Measurements from ENCODE around the gene BCL11A. TPM values are rescaled to one million over a fixed set of nuclear protein-coding genes. Genes with fewer than 3 reads are reported as not detected.

The BCL11A gene
- total and polyA plus RNA-seq, 2 of the 13 experiments (the other 11 are each of a cell fraction or from before 2014, with no cell fraction given) = not detected

- TF ChIP-seq, protein P1, sequence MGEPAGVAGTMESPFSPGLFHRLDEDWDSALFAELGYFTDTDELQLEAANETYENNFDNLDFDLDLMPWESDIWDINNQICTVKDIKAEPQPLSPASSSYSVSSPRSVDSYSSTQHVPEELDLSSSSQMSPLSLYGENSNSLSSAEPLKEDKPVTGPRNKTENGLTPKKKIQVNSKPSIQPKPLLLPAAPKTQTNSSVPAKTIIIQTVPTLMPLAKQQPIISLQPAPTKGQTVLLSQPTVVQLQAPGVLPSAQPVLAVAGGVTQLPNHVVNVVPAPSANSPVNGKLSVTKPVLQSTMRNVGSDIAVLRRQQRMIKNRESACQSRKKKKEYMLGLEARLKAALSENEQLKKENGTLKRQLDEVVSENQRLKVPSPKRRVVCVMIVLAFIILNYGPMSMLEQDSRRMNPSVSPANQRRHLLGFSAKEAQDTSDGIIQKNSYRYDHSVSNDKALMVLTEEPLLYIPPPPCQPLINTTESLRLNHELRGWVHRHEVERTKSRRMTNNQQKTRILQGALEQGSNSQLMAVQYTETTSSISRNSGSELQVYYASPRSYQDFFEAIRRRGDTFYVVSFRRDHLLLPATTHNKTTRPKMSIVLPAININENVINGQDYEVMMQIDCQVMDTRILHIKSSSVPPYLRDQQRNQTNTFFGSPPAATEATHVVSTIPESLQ (CRISPR knock-in tag; conservative IDR thresholded peaks at IDR 0.05) = no peak
- TF ChIP-seq ZNF780A (CRISPR knock-in tag; IDR thresholded peaks at IDR 0.05) = no peak
These were observed 16.7 kb downstream of the BCL11A start (continued) for GRCh38 chr2:60536746-60537145.

- H3K9ac ChIP-seq (ENCODE audit: insufficient read depth, low read depth, low read length) = no peak overlapping the region
- no peaks in the 10 kb centered on the region for H3K36me3 ChIP-seq (replicated peaks in 1 of 2; ENCODE audit: control insufficient read depth in 1 of 2, insufficient read depth in 2 of 2, low read length in 2 of 2)
- peaks cover 11% of the 10 kb centered on the region for H3K4me1 ChIP-seq (ENCODE audit: insufficient read depth, low read length)
- no peak overlapping the region for H2AFZ ChIP-seq (ENCODE audit: low read length)
- no peak overlapping the region for H3K4me3 ChIP-seq (replicated peaks in 1 of 3; ENCODE audit: insufficient read depth in 1 of 3, low read depth in 2 of 3, low read length in 3 of 3)
- WGBS (ENCODE audit: low lambda C conversion rate) = 39% methylated on average over 11 of the region's 11 CpGs
- intact Hi-C loops (cut with micrococcal nuclease; ENCODE audit: unreplicated experiment) (no loop called here), in situ Hi-C loops (cut with HindIII; ENCODE audit: extremely low pct_ligation_motif_present, low pct_unique_long_range_greater_than_20kb) (no loop called here)
- CTCF ChIA-PET (ENCODE audit: low intra/inter-chr PET ratio, low total read pairs) = no interaction called here
- DNase-seq (ENCODE audit: low spot score) (no peak), FAIRE-seq (no peak), ATAC-seq (no peak)
- H3K4me2 ChIP-seq (ENCODE audit: low read depth, low read length) = no peak overlapping the region
- no TSS peak for BruUV-seq (replicated peaks)
- no peak overlapping the region for H3K27ac ChIP-seq (ENCODE audit: extremely low read length, insufficient read depth, low read length)
- H4K20me1 ChIP-seq (ENCODE audit: insufficient read depth, low read length) = no peaks in the 10 kb centered on the region
- no peaks in the 10 kb centered on the region for H3K79me2 ChIP-seq (ENCODE audit: insufficient read depth, low read length)
- H3K27me3 ChIP-seq (ENCODE audit: control insufficient read depth in 1 of 2, insufficient read depth in 2 of 2, low read length in 2 of 2) = peaks cover 0 to 50% of the 10 kb centered on the region in 2 experiments; a peak in 4 of 5 replicates
- TF ChIP-seq, protein P2, sequence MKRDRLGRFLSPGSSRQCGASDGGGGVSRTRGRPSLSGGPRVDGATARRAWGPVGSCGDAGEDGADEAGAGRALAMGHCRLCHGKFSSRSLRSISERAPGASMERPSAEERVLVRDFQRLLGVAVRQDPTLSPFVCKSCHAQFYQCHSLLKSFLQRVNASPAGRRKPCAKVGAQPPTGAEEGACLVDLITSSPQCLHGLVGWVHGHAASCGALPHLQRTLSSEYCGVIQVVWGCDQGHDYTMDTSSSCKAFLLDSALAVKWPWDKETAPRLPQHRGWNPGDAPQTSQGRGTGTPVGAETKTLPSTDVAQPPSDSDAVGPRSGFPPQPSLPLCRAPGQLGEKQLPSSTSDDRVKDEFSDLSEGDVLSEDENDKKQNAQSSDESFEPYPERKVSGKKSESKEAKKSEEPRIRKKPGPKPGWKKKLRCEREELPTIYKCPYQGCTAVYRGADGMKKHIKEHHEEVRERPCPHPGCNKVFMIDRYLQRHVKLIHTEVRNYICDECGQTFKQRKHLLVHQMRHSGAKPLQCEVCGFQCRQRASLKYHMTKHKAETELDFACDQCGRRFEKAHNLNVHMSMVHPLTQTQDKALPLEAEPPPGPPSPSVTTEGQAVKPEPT (CRISPR knock-in tag; IDR thresholded peaks at IDR 0.05; ENCODE audit: low read depth) = no peak
- TF ChIP-seq TSC22D2 (CRISPR knock-in tag; IDR thresholded peaks at IDR 0.05; ENCODE audit: borderline replicate concordance) (no peak), ZSCAN29 (CRISPR knock-in tag; conservative IDR thresholded peaks at IDR 0.05) (no peak), ZNF331 (CRISPR knock-in tag; IDR thresholded peaks at IDR 0.05) (no peak), HOXA9 (CRISPR knock-in tag; IDR thresholded peaks at IDR 0.05; ENCODE audit: borderline replicate concordance) (no peak), REL (CRISPR knock-in tag; conservative IDR thresholded peaks at IDR 0.05) (no peak), ZNF432 (CRISPR knock-in tag; IDR thresholded peaks at IDR 0.05; ENCODE audit: borderline replicate concordance) (no peak), NFRKB (IDR thresholded peaks at IDR 0.05) (no peak), HBP1 (CRISPR knock-in tag; IDR thresholded peaks at IDR 0.05; ENCODE audit: low read depth) (no peak), NFYC (CRISPR knock-in tag; IDR thresholded peaks at IDR 0.05) (no peak), TAF15 (IDR thresholded peaks at IDR 0.05; ENCODE audit: low read depth, low read length, poor library complexity, severe bottlenecking) (no peak)
- TF ChIP-seq, protein P3, sequence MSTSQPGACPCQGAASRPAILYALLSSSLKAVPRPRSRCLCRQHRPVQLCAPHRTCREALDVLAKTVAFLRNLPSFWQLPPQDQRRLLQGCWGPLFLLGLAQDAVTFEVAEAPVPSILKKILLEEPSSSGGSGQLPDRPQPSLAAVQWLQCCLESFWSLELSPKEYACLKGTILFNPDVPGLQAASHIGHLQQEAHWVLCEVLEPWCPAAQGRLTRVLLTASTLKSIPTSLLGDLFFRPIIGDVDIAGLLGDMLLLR (CRISPR knock-in tag; IDR thresholded peaks at IDR 0.05) = no peak
- no peaks in the 10 kb centered on the region for H3K9me3 ChIP-seq (ENCODE audit: low read length)
- POLR2A ChIA-PET = no interaction called here
These were observed 17.7 kb downstream of the BCL11A start for GRCh38 chr2:60535685-60536312.

All from HepG2 (cell line).